Jurkat, Clone E6-1 (cell line): ENCODE measurements around the gene PFN3.

Experiments
- DNase-seq: peaks from one replicate; pipeline ENCODE4 v3.0.0-alpha.2; 2011; ENCODE audit warnings: low read depth, low spot score
- H3K4me3 ChIP-seq: 2 replicates; pipeline ENCODE4 v1.5.1; 2011; ENCODE audit warnings: mild to moderate bottlenecking, low read length, control low read depth, moderate library complexity

PFN3 gene

GRCh38 chr5:177439518-177440053, 39.1 kb upstream of the PFN3 start:
- H3K4me3 ChIP-seq, result no peak overlapping the region
- DNase-seq, result no peak

- no peak for DNase-seq
Measured at GRCh38 chr5:177438468-177438867, 38.0 kb upstream of the PFN3 start.

GRCh38 chr5:177437623-177438022, 37.2 kb upstream of the PFN3 start:
- no peak for DNase-seq
- no peak overlapping the region for H3K4me3 ChIP-seq

More at GRCh38 chr5:177438468-177438867, 38.0 kb upstream of the PFN3 start:
- H3K4me3 ChIP-seq, result no peak overlapping the region

GRCh38 chr5:177435847-177436536, 35.5 kb upstream of the PFN3 start:
- DNase-seq, result no peak
- H3K4me3 ChIP-seq, result no peak overlapping the region

GRCh38 chr5:177434942-177435738, 34.7 kb upstream of the PFN3 start:
- H3K4me3 ChIP-seq, result no peak overlapping the region
- DNase-seq, result no peak

- DNase-seq, result no peak
- H3K4me3 ChIP-seq, result no peak overlapping the region
Measured at GRCh38 chr5:177434437-177434836, 34.0 kb upstream of the PFN3 start.

- H3K4me3 ChIP-seq, result no peak overlapping the region
Measured at GRCh38 chr5:177433658-177434217, 33.3 kb upstream of the PFN3 start.

GRCh38 chr5:177432839-177433657, 32.6 kb upstream of the PFN3 start:
- no peak overlapping the region; the same call in 1 of the 2 replicates for H3K4me3 ChIP-seq
- DNase-seq, result no peak

More at GRCh38 chr5:177433658-177434217, 33.3 kb upstream of the PFN3 start:
- DNase-seq, result no peak

GRCh38 chr5:177432143-177432838, 31.8 kb upstream of the PFN3 start:
- DNase-seq, result no peak
- peak overlapping the region; percentile 50 for H3K4me3 ChIP-seq

GRCh38 chr5:177431317-177432142, 31.1 kb upstream of the PFN3 start:
- peak; percentile 93 for DNase-seq
- peak overlapping the region; percentile 50 for H3K4me3 ChIP-seq

GRCh38 chr5:177430972-177431316, 30.5 kb upstream of the PFN3 start:
- no peak for DNase-seq
- peak overlapping the region; percentile 50 for H3K4me3 ChIP-seq

- peak overlapping the region; percentile 50; the same call in 1 of the 2 replicates for H3K4me3 ChIP-seq
- no peak for DNase-seq
Measured at GRCh38 chr5:177430140-177430951, 29.9 kb upstream of the PFN3 start.

- DNase-seq, result peak; percentile 95
- H3K4me3 ChIP-seq, result peak overlapping the region; percentile 79
Measured at GRCh38 chr5:177429248-177430040, 29.0 kb upstream of the PFN3 start.

GRCh38 chr5:177428574-177429217, 28.2 kb upstream of the PFN3 start:
- H3K4me3 ChIP-seq, result peak overlapping the region; percentile 79
- no peak for DNase-seq

GRCh38 chr5:177427919-177428573, 27.6 kb upstream of the PFN3 start:
- DNase-seq, result no peak
- H3K4me3 ChIP-seq, result peak overlapping the region; percentile 79
